Inflammatory macrophage treated with lipopolysaccharide for 1 hour (primary cell): Measurements from ENCODE around the gene PRTN3.

Experiments used
- DNase-seq, 2 donors: peaks; one replicate each; pipeline ENCODE4 v3.0.0-alpha.2; 2020 to 2022

PRTN3 gene, protein sequence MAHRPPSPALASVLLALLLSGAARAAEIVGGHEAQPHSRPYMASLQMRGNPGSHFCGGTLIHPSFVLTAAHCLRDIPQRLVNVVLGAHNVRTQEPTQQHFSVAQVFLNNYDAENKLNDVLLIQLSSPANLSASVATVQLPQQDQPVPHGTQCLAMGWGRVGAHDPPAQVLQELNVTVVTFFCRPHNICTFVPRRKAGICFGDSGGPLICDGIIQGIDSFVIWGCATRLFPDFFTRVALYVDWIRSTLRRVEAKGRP

DNA sequence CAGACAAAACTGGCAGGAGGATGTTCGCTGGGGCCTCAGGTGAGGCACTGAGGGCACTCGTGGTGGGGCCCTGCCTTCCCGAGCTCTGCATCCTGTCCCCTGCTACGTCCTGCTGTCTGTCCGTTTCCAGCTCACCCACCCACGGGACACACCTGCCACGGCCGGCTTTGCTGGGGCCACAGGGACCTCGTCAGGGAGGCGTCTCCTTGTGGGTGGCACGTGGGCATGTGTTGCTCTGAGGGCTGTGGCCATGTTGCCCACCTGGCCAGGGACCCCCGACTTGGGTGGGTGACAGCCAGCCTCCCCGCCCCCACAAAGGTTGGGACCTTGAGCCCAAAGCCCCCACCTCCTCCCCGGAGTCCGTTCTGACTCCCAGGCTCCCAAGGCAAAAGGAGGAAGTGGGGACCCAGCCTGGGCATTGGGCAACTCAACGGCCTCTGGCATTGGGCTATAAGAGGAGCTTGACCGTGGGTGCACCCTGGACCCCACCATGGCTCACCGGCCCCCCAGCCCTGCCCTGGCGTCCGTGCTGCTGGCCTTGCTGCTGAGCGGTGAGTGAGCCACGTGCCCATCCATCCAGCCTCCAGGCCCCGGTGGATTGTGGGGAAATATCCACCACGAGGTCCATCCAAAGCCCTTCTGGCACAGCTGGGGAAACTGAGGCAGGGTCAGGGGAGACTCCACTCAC is at the start of gene PRTN3:
PRTN3 (plus strand) TSS at position 481 of the 688 bp plus-strand sequence; CDS start at position 491, 10 bp downstream.
- peak; percentile 43 to 62 for DNase-seq

DNA sequence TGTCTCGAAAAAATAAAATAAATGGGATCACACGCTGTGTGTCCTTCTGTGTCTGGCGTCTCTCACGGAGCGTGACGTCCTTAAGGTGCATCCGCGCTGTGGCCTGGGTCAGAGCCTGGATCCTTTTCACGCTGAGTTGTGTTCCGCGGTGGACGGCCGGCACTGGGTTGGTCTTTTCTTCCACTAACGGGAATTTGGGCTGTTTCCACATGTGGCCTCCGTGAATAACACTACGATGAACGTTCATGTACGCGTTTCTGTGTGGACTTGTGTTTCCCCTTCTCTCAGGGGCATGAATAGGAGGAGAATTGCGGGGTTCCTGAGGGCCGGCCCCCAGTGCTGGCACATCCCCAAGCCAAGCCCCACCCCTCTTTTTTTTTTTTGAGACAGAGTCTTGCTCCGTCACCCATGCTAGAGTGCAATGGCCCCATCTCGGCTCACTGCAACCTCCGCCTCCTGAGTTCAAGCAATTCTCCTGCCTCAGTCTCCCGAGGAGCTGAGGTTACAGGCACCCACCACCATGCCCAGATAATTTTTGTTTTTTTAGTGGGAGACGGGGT is 49.7 kb upstream of the PRTN3 start:
- DNase-seq = no peak

DNA sequence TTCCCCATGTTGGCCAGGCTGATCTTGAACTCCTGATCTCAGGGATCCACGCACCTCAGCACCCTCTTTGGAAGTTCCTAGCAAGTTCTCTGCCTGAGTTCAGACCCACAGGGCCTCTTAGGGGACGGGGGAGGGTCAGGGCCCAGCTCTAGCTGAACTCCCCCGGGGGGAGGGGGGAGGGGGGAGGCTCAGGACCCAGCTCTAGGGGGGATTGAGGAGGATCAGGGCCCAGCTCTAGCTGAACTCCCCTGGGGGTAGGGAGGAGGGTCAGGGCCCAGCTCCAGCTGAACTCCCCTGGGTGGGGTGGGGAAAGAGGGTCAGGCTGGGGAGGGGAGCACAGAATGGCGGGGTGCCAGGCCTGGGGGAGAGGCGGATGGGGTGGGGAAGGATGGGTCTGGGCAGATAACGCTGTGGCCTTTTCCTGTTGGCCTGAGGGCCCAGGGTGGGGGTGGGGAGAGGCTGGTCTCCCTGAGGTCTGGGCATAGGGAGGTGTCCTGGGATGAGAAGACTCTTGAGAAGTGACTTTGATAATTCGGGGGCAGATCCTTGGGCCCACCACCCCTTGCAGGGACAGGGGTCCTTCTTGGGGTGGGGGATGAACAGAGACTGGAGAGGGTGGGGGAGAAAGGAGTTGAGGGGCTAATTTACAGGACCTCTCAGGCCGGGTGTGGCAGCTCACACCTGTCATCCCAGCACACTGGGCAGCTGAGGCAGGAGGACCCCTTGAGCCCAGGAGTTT is 49.1 kb upstream of the PRTN3 start:
- no peak for DNase-seq

DNA sequence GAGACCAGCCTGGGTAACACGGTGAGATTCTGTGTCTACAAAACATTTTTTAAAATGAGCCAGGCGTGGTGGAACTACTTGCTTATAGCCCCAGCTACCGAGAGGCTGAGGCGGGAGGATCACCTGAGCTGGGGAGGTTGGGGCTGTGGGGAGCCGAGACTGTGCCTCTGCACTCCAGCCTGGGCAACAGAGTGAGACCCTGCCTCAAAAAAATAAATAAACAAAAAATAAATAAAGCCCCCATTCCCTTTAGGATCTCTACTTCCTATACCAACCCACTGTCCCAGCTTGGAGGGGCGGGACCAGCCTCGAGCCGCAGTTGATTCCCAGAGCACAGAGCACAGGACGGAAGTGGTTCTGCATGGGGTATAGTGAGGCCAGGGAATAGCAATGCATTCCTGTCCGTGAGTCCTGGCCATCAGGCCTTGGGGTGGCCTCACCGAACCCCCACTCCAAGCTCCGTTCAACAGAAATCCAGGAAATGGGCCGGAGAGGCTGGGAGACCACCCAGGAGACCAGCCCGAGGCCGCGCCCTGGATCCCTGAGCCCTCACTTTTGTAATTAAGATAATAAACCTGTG is 48.4 kb upstream of the PRTN3 start:
- DNase-seq = no peak

DNA sequence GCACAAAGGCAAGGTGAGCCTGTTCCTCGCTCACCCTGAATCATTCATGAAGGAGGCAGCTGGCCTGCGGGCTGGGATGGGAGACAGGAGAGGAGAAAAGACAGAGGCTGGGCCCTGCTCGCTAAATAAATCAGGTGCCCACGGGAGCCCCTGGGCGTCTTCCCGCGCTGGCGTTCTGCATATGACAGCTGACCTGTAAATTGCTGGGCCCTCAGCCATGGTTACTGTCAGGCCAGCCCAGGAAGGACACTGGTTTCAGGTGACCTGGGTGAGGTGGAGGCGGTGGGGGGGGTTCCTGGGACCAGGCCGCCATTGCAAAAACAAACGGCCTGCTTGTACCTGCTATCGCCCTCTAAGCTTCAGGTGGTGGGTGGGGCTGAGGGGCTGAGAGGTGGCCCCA is 47.0 kb upstream of the PRTN3 start:
- DNase-seq = no peak

DNA sequence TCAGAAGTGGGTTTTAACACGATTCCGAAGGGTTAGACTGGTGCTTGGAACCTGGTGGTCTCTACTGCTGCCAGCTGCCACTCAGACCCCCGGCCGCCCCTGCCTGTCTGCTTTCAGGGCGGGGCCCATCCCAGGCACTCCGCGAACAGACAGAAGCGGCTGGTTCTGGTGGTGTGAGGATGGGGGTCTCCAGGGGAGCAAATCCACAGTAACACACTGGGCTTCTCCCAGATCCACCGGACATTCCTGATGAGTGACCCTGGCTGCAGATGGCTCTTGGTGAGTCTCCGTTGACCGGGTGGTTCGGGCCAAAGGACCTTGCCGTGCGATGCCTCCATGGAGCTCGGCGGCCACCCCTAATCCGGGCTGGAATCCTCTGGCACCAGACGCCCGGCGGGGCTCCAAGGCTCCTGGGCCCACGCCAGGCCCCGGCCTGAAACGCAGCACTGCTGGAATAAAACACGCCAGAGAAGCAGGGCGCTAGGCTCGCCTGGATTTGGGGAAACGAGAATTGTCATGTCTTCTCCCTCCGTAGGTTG is 45.7 kb upstream of the PRTN3 start:
- DNase-seq = no peak

DNA sequence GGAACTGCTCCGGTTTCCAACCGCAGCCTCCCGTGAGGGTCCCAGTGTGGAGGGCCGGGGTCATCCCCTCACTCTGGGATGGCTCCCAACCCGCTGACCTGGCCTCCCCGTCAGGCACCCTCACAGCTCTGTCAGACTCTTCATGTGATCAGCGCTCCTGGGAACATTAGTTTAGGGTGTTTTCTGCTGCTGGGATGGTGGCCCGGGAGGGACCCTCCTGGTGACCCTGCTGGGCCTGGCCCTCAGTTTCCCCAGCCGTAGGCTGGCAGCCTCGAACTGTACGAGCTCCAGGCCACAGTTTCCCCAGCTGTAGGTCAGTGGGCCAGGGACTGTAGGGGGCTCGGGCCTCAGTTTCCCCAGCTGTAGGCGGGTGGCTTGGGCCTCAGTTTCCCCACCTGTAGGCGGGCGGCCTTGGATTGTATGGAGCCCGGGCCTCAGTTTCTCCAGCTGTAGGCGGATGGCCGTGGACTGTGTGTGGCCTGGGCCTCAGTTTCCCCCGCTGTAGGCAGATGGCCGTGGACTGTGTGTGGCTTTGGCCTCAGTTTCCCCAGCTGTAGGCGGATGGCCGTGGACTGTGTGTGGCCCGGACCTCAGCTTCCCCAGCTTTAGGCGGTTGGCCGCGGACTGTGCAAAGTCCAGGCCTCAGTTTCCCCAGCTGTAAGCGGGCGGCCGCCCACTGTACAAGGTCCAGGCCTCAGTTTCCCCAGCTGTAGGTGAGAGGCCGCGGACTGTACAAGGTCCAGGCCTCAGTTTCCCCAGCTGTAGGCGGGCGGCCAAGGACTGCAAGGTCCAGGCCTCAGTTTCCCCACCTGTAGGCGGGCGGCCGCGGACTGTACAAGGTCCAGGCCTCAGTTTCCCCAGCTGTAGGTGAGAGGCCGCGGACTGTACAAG is 44.9 kb upstream of the PRTN3 start:
- no peak for DNase-seq

DNA sequence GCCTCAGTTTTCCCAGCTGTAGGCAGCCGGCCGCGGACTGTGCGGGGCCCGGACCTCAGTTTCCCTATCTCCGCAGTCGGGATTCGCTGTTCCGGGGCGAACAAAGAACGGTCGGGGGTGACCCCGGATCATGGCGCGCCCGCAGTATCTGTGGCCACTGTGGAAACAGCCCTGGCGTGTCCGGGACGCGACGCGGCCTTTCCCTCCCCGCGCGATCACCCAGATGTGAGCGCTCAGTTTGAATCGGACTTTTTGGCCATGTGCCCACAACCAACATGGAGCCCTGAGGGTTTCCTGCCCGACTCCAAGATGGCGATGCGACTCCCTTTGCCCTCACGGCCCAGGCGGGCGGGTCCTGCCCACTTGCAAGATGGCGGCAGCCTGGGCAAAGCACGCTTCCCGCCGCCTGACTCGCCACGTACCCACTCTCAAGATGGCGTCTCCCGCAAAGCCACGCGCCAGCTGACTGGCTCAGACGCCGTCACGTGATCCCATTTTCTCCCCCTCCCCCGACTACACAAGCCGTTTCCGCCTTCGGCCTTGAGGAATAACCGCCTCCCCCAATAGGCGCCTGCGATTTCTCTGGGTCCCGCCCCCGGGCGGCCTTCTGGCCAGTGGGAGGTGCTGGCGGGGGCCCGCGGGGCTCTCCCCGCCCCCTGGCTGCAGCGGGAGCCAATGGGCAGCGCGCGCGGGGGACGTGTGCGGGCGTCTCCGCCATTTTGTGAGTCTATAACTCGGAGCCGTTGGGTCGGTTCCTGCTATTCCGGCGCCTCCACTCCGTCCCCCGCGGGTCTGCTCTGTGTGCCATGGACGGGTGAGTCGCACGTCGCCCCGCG is 43.9 kb upstream of the PRTN3 start, which contains the start of gene PTBP1:
PTBP1 (plus strand) TSS at position 761 of the 836 bp plus-strand sequence; CDS start at position 807, 46 bp downstream.
- peak; percentile 100 for DNase-seq

DNA sequence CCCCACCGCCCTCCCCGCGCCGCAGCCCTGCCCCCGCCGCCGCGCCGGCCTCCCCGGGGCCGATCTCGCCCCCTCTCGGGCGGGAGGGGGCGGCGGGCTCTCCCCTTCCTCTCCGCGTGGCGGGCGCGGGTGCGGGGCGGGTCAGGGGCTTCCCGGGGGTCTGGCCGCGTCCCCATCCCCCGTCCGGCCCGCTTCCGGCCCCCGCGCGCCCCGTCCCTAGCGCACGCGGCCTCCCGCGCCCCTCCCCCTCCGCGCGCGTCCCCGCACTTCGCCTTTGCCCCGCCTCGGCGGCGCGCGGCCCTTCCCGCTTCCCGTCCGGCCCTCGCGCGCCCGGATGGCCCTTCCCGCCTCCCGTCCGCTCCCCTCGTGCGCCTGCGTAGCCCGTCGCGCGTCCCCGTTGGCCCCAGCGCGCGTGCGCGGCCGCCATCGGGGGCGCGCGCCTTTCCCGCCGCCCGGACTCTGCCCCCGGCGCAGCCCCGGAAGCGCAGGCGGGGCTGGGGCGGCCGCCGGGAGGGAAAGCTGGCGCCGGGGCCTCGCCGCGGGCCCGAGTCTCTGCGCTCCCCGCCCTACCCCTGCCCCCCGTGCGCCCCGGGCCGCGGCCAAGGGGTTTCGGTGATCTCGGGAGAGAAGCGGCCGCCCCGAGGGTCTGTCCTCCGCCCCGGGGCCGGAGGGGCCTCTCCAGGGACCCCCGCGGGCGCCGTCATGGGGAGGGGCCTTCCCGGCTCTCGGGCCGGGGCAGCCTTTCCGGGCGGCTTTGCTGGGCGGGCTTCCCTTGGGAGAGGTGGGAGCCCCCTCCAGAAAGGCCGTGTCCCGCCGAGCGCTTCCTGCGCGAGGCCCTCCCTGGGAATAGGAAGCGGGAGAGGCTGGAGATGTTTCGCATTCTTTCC is 43.0 kb upstream of the PRTN3 start:
- peak; percentile 86 to 95 for DNase-seq

DNA sequence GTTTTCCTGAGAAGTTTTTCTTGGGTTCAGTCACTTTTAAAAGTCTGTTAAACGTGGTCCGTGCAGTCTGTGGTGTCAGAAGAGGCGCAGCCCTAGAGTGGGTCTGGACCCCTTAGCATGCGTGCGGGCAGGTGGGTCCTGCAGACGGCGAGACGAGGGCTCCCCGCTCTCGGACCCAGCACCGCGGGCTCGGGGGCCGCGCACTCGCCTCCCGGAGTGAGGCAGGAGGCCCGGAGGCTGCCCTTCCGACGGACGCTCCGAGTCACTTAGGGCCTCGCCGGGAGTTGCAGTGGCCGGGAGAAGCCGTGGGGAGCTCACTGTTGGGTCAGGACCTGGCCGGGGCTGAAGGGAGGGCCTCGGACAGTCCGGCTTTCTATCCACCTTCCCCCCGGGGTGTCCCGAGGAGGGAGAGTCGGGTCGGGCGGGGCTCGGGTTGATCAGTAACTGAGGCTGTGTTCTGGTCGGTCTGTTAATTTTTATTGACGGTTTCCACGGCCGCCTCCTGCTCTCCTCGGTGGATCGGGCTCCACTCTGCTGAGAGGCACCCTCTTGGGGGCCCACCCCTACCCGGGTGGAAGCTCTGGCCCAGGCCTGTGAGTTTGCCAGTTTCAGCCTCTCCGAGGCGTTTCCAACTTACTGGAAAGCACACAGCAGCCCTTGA is 42.3 kb upstream of the PRTN3 start:
- DNase-seq = no peak

DNA sequence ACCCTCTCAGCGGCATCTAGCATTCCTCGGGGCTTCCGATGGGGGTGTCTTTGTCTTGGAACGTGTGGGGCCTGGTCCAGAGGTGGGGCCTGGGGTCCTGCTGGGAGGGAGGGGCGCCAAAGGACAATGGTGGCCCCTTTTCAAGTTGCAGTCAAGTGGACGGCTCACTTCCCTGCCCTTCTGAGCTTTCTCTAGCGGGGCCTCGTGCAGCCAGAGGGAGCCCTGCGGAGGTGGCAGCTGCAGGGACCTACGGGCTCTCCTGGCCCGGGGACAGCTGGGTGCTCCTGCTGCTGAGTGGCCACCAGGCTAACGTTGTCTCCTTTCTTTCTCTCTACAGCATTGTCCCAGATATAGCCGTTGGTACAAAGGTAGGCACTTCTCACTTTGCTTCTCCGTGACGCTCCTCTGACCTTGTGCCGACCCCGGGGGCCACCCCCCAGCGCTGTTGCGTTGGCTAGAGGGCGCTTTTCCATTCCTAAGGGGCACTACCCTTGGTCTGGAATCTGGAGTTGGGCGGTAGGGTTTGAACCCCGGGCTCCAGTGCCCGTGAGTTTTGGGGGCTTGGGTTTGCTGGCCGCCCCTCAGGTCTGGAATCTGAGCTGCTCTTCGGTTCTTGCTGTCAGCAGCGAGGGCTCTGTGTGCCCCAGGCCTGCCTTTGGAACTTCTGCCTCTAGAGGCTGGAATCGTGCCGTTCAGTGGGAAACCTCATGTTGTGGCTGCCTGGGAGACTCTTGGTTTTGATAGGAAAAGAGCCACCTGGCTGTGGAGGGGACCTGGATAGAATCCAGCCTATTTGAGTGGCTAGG is 41.5 kb upstream of the PRTN3 start:
- DNase-seq = peak; percentile 31 to 34

DNA sequence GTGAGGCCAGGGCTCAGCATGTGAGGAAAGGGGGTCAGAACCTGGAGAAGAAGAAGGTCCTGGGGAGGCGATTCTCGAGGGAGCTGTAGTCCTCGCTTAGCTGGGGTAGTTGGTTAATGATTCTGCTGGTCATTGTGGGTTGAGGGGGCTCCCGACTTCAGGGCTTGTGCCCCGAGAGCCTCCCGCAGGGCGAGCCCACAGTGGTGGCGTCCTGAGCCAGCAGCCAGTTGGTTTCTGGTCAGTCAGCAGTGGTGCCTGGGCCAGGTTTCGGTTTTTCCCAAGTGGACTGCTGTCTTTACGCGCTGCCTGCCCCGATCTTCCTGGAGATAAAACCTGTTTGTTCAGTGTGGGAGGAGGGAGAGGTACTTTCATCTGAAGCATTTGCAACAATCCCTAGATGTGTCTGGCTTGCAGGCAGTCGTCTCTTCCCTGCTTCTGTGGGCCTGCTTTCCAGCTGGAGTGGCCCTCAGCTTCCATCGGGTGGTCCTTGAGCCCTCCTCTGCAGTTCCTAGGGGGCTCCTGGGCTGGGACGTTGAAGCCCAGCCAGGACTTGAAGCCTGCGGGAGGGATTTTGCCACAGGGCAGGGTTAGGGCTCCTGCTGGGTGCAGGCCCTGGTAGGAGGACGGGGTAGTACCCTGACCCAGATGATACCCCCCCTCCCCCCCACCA is 40.3 kb upstream of the PRTN3 start:
- no peak for DNase-seq

DNA sequence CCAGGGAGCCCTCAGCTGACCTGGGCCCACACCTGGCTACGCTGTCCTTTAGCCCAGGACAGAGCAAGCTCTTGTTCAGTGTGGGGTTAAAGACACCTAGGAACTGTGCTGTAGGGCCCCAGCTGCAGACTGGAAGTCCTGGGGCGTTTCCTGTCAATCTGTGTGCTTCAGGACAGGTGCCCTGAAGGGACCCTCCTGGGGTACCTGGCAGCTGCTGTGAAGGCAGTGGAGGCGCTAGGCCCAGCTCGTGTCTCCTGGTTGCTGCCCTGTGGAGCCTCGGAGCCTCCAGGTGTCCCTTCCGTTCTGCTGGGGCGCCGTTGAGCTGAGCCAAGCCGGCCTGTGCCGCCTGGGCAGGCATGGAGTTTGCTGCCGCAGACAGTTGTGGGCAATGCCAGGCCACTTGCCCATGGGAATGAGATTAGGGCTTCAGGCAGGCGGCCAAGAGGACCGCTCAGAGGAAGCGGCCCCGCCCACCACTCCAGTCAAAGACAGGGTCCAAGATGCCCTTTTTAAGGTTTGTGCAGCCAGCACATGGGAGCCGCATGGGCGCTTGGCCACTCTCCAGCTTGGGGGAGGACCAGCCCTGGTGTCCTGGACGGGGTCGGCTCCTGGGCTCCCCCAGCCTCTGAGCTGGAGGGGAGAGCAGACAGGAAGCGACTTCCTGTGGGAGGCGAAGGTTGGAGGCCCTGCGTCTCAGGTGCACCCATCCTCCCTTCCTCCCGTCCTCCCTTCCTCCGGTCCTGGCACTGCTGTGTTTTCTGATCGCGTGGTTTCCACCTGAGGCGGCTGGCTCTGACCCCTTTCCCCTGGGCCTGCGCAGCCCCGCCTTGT is 39.6 kb upstream of the PRTN3 start:
- DNase-seq = no peak

DNA sequence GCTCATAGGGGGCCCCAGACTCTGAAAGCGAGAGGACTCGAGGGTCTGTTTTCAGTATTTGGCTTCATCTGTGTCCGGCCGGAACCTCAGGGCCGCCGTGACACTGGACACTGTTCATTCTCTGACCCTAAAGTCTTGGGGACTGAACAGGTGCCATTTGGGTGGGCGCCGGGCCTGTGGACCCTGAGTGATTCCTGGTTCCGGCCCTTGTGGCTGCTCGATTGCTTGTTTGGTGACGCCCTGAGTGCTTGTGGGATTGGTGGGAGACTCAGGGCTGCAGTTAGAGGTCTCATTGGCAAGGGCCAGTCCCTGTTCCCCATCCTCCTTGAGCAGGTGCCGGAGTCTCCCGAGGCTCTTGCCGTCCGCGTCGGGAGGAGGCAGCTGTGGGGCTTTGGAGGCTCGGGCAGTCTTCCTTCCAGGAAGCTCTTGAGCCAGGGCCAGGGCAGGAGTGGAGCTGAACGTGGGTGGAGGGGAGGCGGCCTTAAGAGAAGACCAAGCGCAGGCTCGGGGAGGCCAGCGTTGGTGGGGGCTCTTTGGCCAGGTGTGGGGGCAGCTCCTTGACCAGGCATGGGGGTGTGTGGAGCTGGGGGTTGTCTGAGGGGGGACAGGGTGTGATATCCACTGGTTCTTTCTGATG is 38.8 kb upstream of the PRTN3 start:
- no peak for DNase-seq

DNA sequence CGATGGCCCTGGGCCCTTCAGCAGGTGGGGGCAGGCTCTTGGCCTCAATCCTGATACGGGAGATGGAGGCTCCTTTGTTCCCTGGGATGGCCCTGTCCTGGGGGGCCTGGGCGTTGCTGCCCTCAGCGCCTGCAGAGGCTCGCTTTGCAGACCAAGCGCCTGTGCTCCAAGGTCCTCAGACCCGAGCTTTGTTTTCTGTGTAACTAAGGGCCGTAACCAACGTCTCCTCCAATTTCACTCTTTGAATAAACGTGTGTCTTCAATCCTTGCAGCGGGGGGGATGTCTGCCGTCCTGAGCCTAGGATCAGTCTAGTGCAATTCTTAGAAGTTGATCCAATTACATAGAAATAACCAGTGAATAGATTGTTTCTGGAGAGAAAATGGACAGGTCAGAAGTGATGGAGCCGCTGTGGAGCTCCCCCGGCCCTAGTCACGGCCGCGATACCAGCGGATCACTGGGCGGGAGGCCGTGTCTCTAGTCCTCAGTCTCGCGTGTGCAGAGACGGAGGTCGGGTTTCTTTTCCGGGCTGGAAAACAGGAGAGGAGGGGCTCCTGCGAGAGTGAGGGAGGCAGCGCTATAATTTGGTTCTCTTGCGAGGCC is 38.2 kb upstream of the PRTN3 start:
- no peak for DNase-seq

DNA sequence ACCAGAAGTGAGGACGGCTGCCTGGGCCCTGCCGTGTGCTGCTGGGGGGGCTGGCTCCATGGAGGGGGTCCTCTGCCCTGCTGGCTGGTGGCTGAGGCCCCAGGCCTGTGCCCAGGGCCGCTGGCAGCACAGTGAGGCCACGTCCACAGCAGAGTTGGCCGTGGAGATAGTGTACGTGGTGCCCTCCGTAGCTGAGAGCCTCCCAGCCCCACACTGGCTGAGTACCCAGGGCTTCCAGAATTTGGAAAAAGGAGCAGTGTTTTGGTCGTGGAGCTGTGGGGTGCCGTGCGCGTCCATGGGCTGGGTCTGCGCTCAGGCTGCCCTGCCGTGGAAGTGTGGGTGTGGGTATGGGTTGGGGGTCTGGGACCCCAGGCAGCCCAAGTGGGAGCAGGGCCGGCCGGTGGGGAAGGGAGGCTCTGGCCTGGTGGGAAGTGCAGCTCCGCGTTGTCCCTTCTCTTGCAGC is 37.7 kb upstream of the PRTN3 start:
- no peak for DNase-seq
